Sigmoid colon (tissue), 4 donors: ENCODE data around the gene CCDC148.

Experiments
- EP300 ChIP-seq, 4 donors: sonication (generic); formaldehyde crosslinking; IDR thresholded peaks; one replicate each; pipeline ENCODE4 v1.6.1; 2017; ENCODE audit warnings: antibody characterized with exemption in 4 of 4
- POLR2A ChIP-seq, 2 donors: fragments of 450-650 bp; IDR thresholded peaks; one replicate each; pipeline ENCODE4 v1.6.1; 2016; ENCODE audit warnings: antibody characterized with exemption in 2 of 2, mild to moderate bottlenecking in 2 of 2, moderate library complexity in 2 of 2
- POLR2AphosphoS5 ChIP-seq, 4 donors: sonication (generic); formaldehyde crosslinking; IDR thresholded peaks; one replicate each; pipeline ENCODE4 v1.6.1; 2017; ENCODE audit warnings: antibody characterized with exemption in 4 of 4
- TF ChIP-seq, protein P1 (sequence below), 4 experiments: fragments of 450-650 bp in 3 of 4; fragments of 200-600 bp in 1 of 4; IDR thresholded peaks; one replicate each; pipeline ENCODE4 v1.5.1; 2016 to 2019; ENCODE audit warnings: antibody characterized with exemption in 4 of 4, mild to moderate bottlenecking in 3 of 4, moderate library complexity in 2 of 4

DNA sequence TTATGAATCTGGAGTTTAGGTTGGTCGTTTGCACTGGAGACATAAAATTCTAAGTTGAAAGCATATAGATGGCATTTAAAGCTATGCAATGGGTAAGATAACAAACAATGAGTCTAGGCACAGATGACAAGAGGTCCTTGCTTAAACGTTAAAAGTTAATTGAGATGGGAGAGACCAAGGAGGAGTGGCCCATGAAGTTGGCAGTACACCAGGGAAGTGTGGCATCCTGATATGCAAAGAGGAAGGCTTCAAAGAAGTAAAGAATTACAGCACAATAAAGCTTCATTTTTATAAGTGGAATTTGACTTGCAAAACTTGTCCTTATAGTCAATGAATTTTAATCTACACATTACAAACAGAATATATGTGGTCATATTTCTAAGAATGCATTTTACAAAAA is 331.7 kb downstream of the CCDC148 start:
- TF ChIP-seq POLR2A (IDR thresholded peaks at IDR 0.05) (no peak), EP300 (IDR thresholded peaks at IDR 0.05) (no peak), POLR2AphosphoS5 (IDR thresholded peaks at IDR 0.05) (no peak)
- TF ChIP-seq, protein P1, sequence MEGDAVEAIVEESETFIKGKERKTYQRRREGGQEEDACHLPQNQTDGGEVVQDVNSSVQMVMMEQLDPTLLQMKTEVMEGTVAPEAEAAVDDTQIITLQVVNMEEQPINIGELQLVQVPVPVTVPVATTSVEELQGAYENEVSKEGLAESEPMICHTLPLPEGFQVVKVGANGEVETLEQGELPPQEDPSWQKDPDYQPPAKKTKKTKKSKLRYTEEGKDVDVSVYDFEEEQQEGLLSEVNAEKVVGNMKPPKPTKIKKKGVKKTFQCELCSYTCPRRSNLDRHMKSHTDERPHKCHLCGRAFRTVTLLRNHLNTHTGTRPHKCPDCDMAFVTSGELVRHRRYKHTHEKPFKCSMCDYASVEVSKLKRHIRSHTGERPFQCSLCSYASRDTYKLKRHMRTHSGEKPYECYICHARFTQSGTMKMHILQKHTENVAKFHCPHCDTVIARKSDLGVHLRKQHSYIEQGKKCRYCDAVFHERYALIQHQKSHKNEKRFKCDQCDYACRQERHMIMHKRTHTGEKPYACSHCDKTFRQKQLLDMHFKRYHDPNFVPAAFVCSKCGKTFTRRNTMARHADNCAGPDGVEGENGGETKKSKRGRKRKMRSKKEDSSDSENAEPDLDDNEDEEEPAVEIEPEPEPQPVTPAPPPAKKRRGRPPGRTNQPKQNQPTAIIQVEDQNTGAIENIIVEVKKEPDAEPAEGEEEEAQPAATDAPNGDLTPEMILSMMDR (IDR thresholded peaks at IDR 0.05), result no peak
